HG03565 (cell line): ENCODE measurements around the gene GNRH2.
"Not testable (repeated sequence)": the region's sequence is repeated elsewhere in the genome, so short reads cannot be mapped to it uniquely, and the experiment has no call there.

Experiments used
- ATAC-seq: cut with Tn5 transposase; IDR thresholded peaks from one replicate; pipeline ENCODE4 v1.9.1; 2021; ENCODE audit warnings: mild to moderate bottlenecking, moderate library complexity; ENCODE audit not compliant: unreplicated experiment

Gene GNRH2

GRCh38 chr20:3043322-3043721 lies at the start of gene GNRH2:
TSS of gene GNRH2 (plus strand) at chr20:3043622. CDS start at chr20:3044415, 793 bp downstream.
- no peak for ATAC-seq

DNA sequence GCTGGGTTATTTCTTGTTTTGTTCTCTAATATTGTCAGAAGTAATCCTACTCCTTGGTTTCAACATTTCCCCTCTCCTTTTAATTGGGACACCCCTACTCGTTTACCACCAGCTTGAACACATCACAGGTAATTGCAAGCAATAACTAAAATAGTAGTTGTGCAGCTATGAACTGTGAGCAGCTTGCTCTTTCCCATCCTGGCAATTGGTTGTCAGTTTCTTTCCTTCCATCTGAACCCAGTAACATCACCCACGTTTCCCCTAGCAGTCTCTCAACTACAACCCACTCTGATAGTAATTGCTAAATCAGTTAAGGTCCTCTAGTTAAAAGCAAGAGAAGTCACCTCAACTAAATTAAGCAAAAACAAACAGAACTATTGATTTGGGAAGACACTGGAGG lies 47.6 kb upstream of the GNRH2 start:
- no peak for ATAC-seq

- no peak for ATAC-seq
These were observed 44.7 kb upstream of the GNRH2 start for GRCh38 chr20:2998728-2999127.

- ATAC-seq, result no peak
These were observed 42.4 kb upstream of the GNRH2 start for GRCh38 chr20:3000852-3001523.

DNA sequence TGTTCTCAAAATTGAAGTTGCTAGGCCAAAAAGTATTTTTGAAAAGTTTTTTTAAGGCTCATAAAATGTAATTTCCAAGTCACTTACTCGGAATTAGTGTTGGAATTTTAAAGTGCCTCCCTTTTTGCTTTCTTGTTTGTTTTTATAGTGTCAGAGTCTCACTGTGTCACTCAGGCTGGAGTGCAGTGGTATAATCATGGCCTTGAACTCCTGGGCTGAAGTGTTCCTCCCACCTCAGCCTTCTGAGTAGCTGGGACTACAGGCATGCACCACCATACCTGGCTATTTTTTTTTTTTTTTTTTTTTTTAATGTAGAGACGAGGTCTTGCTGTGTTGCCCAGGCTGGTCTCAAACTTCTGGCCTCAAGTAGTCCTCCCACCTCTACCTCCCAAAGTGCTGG lies 40.0 kb upstream of the GNRH2 start:
- ATAC-seq, result no peak

DNA sequence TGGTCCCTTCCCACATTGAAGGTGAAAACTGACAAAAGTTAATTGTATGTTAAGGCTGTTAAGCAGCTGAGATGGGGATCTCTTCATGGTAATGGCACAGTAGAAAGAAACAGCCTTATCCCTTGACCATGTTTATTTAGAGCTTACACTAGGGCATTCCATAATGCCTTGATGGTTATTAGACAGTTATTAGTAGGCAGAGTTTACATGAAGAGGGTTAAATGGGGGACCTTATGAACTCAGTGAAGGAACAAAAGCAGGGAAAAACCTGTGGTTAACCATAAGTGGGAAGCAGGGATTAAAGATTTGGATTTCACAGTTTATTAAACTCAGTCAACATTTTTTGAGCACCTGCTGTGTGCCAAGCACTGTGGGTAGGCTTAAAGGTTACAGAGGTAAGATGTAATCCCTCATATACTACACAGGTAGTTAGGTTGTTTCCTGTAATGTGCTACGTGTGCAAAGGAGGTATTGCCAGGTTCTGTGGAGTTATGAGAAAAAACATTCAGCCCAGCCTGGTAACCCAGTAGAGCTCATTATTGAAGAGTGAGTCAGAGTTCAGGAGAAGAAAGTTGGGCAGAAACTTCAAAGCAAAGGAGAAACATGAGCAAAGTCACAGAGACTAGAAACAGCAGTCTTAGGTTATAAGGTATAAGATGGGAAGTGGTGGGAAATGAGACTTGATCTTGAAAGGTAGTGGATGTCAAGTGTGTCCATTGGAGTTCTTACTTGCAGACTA lies 32.3 kb upstream of the GNRH2 start:
- no peak for ATAC-seq

DNA sequence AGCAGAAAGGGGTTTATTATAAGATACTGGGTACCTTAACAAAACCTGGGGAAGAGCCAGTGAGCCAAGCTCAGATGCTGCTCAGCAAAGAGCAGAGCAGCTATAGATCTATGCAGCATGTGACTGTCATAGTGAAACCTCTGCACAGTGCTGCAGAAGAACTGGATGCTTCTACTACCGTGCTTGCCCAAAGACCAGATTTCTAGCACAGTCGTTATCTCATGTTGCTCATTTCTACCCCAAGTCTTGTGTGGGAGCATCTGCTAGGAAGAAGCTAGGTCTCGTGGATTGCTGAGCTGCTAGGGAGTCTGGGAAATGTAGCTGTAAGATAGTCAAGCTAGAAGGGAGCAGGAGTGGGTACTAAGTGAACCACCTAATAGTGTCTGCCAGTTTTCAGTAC lies 31.7 kb upstream of the GNRH2 start:
- no peak for ATAC-seq

DNA sequence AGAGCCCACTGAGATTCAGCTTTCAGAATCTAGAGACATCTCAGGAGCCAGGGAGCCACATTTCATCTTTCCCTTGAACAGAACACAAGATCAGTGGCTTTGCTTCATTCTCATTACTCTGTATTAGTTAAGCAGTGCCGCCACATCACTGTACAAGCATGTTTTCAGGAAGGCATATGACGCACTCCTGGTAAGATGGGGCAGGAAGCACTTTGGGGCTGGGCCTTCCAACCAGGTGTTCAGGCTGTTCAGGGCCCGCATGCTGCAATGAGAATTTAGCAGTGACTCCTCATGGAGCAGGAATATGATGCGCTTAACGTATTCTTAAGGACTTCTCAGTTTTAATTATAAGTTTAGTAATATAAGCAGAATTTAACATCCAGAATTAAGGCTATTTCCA lies 29.7 kb upstream of the GNRH2 start:
- ATAC-seq, result no peak

- no peak for ATAC-seq
These were observed 29.2 kb upstream of the GNRH2 start for GRCh38 chr20:3014179-3014578.

DNA sequence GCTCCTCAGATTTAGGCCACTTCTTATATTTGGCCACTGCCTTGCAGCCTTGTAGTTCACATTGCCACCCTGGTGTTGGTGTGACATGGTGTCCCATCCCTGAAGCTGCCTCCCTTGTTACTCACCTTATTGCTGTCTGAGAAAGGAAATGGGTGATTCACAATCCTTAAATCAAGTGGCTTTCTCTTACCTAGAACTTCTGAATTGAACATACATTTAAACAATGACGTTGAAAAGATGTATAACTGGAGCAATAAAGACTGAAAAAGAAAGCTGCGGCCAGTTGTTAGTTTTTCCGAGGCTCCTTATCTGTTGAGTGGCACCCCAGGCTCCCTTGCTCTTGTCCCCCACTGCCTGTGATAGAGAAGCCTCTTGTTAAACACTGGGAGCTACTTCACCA lies 28.8 kb upstream of the GNRH2 start:
- no peak for ATAC-seq

DNA sequence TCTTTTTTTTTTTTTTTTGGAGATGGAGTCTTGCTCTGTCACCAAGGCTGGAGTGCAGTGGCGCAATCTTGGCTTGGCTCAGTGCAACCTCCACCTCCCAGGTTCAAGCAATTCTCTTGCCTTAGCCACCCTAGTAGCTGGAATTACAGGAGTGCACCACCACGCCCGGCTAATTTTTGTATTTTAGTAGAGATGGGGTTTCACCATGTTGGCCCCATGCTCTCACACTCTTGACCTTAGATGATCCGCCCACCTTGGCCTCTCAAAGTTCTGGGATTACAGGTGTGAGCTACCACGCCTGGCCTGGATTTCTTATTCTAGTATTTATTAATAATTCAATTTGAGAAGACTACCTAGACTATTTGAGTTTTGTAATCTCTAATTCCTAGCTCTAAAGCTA lies 28.1 kb upstream of the GNRH2 start:
- not testable (repeated sequence) for ATAC-seq

DNA sequence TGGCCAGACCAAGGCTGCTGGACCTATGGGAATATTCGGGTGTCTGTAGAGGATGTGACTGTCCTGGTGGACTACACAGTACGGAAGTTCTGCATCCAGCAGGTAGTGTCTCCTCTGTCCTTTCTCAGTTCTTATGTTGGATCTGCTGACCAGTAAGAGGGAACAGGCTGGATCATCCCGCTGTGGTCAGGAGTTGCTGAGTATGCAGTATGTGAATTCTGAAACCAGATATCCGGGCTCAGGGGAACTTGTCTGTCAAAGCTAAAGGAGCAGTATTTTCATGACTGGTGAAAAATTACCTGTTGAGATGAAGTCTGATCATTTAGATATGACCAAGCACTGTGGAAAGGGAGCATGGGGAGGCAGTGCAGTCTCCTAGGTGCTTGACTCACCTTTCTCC lies 22.1 kb upstream of the GNRH2 start:
- no peak for ATAC-seq

DNA sequence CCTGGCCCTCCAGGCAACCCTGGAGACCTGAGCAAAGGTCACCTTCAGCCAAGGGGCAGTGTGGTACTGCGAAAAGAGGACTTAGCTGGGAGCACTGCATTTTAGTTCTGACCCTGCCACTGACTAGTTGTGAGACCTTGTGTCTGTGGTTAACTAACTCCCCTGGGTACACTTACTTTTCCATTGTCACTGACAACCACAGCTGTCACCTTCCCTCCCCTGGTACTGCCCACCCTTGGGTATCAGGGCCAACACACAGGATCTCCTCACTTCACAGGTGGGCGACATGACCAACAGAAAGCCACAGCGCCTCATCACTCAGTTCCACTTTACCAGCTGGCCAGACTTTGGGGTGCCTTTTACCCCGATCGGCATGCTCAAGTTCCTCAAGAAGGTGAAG lies 21.6 kb upstream of the GNRH2 start:
- no peak for ATAC-seq

GRCh38 chr20:3022559-3023490 lies 20.6 kb upstream of the GNRH2 start:
- ATAC-seq, result not testable (repeated sequence)

- no peak for ATAC-seq
These were observed 15.4 kb upstream of the GNRH2 start for GRCh38 chr20:3027987-3028386.

DNA sequence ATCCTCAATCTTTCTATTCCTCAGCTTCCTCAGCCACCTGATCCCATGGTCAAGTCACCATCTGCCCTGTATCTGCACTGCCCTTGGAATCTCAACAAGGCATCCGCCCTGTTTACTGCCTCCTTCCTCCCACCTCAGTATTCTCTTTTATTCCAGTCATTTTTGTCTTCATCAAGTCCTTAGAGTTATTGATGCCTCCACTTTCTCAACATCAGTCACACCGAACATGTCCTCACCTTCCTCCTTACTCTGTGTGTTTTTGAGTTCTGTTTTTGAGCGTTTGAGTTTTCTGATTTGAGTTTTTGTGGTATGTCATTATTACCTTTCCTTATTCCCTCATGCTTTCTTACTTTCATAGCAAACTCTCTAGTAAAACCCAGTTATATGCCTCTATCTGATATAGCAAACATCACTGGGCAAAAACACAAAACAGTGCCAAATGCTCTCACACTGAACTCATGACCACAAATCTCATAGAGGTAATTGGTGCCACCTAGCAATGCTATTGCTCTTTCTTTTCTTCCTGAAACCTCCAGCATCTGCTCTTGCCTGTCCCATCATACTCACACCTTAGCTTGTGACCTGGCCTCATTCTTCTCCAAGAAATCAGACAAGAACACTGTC lies 11.8 kb upstream of the GNRH2 start:
- ATAC-seq, result no peak

DNA sequence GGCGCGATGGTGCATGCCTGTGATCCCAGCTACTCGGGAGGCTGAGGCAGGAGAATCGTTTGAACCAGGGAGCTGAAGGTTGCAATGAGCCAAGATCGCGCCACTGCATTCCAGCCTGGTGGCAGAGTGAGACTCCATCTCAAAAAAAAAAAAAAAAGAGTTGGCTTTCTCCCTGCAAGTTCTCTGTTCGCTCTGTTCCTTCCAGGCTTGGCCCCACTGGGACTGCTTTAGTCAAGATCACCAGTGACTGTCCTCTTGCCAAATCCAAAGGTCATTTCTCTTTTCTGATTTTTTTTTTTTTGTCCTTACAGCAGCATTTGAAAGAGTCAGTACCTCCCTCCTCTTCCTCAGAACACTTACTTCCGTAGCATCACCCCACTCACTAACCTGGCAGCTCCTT lies 10.8 kb upstream of the GNRH2 start:
- no peak for ATAC-seq

GRCh38 chr20:3037654-3038053 lies 5.8 kb upstream of the GNRH2 start:
- ATAC-seq, result no peak

- ATAC-seq, result no peak
These were observed 5.0 kb upstream of the GNRH2 start for GRCh38 chr20:3038454-3038853.

DNA sequence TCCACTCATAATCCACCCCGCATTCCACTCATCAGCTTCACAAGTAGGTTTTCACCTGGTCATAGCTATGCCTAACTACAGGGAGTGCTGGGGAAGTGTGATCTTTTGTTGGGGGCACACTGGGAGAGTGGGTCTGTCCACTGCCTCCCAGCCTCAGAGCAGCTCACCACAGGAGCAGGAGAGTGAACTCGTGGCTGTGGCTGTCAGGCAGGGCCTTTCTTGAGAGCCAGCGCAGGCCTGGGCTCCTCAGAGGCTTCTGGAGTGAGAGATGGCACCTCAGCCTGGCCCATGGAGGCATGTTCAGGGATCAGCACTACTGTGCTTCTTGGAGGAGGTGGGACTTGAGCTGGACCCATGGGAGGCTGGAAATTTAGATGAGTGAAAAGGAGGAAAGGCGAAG lies 4.0 kb upstream of the GNRH2 start:
- ATAC-seq, result no peak

- no peak for ATAC-seq
These were observed 3.3 kb upstream of the GNRH2 start for GRCh38 chr20:3040086-3040485.
